Ecto neural progenitor cell (in vitro differentiated cells): ENCODE data around the gene CGNL1.

ENCODE experiments used
- DNase-seq: peaks from one replicate; pipeline ENCODE4 v3.0.0-alpha.2; 2018; ENCODE audit warnings: low spot score

The CGNL1 gene

DNA sequence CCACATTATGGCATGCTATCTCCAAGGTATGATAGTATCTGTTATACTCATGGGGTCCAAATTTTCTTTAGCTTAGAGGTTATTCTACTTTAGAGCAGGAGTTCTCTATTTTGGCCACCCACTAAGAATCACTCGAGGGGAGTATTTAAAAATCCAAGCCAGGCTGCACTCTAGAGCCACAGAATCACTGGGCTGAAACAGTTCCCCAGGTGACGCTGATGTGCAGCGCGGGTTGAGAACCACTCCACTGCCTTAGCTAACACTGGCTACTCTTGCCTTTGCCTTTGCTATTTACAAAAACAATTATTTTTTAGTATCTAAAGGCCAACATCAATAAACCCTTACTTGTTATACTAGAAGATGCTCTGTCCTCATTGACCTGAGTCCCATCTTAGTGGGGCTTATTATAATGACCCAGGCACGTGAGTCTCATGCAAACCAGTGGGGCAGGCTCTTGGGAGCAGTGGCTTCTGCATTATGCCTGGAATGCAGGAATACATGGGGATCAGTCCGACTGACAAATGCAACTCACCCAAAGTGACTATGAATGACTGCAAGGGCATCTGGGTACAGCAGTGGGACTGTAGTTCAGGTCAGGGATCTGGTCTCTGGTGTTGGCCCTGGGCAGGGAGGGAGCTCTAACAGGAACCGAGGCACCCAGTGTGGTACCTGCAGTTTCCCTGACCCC lies 21.7 kb upstream of the CGNL1 start:
- no peak for DNase-seq

DNA sequence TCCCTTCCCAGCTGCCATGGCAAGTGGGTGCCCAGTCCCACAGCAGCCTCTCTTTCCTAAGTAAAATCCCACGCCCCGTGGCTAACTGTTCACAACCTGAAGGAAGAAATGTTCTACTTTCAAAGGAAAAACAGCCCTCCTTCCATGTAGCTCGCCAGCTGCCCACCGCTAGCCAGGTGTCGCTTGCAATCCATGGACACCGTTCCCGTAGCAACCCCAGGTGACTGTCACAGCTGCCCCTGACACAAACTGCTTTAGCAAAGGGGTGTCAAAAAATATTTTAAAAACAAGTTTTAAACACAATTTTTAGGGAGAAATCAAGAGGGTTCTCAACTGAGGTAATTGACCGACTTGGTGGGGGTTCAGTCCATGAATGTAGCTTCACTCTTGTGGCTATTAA lies 21.0 kb upstream of the CGNL1 start:
- no peak for DNase-seq

DNA sequence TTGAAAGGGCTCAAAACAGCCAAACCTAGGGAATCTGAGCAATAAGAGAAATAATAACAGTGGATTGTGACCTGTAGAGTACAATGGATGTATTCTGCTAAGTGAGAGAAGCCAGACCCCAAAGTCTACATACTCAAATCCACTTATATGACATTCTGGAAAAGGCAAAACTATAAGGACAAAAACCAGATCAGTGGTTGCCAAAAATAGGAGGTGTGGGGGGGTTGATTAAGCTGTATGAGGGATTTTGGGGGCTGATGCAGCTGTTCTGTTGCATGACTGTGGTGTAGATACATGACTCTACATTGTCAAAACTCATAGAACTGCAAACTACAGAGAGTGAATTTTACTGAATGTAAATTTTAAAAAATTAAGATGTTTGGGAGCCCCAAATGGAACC lies 20.1 kb upstream of the CGNL1 start:
- no peak for DNase-seq

DNA sequence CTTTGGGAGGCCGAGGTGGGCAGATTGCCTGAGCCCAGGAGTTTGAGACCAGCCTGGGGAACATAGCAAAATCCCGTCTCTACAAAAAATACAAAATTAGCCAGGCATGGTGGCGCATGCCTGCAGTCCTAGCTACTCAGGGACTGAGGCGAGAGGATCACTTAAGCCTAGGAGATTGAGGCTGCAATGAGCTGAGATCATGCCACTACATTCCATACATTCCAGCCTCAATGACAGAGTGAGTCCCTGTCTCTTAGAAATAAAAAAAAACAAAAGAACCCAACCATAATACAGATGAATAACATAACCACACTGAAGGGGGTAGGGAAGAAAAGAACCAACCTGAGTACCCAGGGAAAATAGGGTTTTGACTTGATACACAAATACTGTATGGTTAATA lies 19.7 kb upstream of the CGNL1 start:
- DNase-seq = no peak

DNA sequence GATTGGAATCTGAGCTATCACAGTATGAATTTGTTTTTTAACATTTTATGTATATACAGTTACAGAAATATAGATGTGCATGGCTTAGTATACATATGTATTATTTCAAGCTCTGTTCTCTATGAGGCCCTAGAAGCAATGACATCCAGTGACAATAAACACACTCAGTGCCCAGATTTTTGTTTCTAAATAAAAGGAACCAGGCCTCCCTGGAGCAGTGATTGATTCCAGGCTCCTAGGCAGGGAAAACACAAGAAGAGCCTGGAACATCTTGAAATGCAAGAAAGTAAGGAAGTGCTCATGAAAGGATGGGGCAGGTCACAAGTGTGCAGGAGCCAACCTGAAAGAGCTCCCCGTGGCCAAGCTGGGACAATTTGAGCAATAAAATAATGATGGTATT lies 18.5 kb upstream of the CGNL1 start:
- no peak for DNase-seq

DNA sequence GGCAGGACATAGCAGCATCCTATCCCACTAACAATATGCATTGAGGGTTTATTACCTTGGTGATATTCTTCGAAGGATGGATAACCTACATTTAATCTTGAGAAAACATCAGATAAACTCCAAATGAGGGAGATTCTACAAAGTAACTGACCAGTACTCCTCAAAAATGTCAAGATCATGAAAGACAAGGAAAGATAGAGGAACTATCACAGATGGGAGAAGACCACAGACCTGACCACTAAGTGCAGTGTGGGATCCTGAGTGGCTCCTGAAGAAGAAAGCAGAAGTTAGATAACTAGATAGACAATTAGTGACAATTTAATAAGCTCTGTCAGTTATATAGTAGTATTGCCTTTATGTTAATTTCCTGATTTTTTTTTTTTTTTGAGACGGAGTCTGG lies 17.7 kb upstream of the CGNL1 start:
- no peak for DNase-seq

DNA sequence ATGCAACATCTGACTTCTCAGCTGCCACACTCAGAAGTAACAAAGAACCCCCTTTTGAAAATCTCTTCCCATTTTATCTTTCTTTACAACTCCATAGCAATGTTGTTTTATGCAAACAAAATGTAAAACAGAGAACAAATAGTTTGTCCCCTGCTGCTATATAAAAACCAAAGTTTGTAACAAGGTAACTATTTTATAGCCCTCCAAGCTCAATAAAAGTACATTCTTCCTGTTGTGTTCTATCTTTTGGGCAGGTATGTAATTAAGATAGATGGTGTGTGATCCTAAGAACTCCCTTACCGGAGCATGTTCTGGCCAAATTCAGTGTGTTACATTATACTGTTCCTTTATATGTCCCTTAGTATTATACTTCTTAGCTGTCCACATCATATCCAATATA lies 12.6 kb upstream of the CGNL1 start:
- no peak for DNase-seq

DNA sequence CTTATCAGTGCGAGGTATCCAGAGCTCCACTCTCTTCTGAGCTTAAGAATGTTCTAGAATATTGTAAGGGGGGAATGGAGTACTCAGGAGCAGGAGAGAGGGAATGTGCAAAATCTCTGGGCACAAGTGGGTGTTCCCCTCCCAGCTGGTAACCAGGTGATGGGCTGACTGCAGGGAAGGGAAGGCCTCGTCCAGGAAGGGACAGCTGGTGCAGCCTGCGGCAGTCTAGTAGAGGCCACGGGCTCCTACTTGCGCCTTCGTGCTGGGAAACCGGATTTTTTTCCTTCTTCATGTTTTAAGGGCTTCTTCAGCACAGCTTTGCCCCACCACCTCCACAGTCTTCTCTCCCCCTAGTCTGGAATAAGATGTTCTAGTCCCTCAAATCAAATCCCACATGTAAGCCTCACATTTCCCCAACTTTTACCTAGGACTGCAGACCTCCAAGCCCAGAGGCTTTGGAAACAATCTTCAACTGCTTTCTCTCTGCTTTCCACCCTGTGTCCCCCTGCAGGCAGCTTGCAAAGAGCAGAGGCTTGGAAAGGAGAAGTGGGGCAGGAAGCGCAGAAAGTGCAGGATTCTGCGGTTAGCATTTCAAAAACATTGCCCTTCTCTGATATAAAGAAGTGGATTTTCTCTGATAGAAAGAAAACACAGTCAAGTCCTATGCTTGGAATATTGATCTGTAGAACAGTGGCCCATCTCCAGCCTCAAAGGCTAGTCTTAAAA lies 11.9 kb upstream of the CGNL1 start:
- DNase-seq = no peak

DNA sequence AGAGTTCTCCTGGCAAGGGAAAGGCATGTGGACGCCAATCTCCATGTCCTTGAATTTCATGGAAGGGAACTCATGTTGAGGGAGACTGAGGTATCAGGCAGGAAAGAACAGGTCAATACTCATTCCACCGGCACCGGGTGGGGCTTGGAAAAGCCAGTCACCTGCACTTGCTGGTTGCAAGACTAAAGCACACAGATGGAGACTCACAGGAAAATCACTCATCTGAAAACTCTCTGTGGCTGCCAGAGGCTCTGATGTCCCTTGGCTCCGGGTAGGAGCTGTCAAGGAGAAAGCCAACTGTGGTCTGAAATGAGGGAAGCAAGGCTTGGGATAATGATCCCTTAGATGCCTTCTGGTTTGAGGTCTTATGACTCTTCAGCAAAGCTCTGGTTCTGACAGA lies 8.7 kb upstream of the CGNL1 start:
- DNase-seq = no peak

DNA sequence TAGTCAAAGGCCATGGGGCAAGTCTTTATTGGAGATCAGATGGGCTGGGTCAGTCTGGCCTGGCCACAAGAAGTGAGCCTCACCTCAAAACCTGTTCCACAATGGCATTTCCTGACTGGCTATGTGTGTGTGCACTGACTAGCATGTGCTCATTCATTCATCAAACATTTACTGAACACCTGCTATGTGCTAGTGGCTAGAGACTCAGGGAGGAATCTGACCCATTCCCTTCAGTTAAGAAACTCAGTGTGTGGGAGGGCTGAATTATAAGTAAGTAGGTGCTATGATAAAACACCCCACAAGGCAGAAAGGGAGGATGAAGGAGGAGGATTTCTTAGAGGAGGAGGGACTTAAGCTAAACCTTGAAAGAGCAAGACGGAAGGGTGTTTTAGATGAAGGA lies 5.4 kb upstream of the CGNL1 start:
- DNase-seq = no peak

DNA sequence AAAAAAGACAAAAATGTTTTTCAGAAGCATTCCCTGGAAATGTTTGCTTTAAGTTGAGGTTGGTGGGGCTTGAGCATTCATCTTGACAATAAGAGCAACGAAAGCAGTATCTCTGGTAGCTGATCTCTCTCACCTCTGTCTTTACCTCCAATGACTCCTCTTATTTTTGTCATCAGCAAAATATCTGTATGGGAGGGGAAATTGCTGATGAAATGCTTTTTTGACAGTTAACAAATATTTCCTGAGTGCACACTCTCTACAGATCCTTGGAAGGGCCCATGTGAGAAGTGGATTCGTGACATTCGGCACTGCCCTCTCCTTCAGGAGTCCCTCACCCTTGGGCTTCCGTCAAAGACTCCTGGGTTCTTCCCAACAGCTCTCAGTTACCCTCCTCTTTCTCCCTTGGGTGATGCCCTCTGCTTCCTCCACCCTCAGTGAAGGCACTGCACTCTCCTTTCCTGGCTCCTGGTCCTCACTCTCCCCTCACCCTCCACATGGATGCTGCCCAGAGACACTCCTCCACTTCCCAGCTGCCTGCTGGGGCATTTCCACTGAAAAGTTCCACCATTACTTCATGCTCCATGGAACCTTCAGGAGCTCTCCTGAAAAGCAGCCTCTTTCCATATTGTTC lies 2.9 kb upstream of the CGNL1 start:
- no peak for DNase-seq

DNA sequence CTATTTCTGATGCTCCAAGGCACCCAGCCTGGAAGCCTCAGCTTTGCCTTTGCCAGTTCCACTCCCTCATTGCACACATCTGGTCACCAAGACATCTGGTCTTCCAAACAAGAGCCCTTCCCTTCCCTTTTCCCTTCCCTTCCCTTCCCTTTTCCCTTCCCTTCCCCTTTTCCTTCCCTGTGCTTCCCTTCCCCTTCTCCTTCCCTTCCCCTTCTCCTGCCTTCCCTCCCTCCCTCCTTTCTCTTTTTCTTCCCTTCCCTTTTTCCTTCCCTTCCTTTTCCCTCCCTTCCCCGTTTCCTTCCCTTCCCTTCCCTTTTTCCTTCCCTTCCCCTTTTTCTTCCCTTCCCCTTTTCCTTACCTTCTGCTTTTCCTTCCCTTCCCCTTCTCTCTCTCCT lies 2.4 kb upstream of the CGNL1 start:
- DNase-seq = no peak

DNA sequence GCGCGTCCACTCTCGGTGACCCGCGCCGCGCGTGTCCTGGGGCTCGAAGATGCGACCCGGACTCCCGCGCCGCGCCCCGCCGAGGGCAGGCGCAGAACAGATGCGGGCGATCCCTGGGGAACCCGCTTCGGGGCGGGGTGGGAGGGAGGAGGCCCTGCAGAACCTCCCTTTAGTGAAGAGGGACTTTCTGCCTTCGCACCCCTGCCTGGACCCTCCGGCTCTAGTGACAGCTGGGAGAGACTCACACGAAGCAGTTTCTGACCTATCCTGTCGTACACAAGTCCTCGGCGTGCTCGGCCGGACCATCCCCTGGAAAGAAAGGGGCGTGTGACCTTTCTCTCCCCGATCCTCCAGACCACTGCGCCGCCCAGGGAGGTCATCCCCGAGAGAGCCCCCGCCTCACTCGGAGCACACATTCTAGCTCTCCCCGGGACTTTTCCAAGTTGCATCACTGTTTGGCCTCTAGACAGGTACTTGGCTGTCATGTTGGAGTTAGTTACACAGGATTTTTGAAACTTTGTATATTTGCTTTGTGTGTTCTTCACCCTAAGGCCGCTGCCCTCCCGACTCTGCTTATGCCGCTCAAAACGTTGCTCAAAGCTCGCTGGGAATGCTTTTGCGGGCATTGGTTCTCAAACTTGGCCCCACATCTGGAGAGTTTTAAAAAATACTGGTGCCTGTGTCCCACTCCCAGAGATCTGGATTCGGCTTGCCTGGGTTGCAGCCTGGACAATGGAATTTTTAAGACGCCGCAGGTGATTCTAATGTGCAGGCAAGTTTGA lies 582 bp downstream of the CGNL1 start:
- peak; percentile 71 for DNase-seq

DNA sequence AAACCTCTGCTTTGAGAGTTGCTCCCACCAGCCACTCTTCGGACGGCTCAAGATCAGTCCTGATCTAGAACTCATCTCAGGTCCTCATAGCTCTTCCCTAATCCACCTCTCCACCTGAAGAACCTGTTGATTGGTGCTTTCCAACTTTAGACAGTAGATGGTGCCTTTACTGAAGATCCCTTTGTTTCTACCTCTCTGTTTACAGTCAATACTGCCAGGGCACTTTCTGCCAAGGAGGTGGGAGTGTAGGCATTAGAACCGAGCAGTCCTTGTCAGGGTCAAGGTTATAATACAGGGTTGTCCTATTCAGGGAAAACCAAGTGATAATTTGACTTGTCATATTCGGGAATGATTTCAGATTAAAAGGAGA lies 1.2 kb downstream of the CGNL1 start:
- DNase-seq = no peak

DNA sequence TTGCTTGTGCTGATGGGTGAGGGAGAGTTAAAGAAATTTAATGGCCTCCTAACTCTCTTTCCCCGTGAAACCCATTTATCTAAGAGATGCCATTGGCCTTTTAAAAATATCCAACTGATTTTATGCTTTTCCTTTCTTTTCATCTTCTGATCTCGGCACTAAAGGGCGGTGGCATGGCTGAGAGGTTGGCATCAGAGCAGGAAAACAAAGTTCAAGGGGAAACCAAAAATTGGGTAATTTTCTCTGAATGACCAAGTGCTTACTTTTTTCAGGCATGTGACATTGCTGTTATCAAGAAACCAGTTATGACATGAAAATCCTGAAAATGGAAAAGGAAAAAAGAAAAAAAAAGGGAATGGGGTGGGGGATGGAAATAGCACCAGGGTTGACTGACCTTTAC lies 3.2 kb downstream of the CGNL1 start:
- no peak for DNase-seq

DNA sequence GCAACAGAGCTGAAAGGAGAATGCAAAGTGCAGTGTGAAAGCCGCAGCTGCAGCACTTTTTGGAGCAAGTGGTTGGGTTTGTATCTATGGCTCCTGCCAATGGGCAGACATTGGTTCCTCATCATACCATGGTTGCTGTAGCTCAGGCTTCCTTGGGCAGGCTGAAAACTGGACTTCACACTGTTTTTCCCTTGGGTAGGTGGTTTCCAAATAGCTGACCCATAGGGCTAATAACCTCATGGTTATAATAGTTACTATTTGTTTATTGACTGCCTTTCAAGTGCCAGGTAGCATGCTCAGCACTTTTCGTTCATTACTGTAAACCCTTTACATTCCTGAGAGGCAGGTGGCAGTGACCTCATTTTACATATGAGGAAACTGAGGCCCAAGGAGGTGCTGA lies 4.5 kb downstream of the CGNL1 start:
- DNase-seq = no peak

DNA sequence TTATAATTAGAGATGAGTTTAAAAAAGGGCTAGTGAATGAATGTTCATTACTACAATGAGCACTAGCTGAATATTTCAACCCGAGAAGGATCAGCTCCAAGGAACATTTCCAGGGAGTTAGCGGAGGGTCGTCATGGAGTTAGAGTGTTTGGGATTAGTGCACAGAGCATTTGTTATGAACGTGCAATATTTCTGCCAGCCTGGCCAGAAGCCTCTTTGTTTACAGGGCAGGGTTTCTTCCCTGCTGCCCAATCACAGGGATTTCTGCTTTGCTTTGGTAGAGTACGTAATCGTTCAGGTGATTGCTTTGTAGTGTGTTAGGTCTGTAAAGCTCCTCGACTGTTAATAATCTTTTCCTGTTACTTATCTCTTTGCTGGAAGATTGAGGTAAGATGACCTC lies 5.9 kb downstream of the CGNL1 start:
- no peak for DNase-seq

DNA sequence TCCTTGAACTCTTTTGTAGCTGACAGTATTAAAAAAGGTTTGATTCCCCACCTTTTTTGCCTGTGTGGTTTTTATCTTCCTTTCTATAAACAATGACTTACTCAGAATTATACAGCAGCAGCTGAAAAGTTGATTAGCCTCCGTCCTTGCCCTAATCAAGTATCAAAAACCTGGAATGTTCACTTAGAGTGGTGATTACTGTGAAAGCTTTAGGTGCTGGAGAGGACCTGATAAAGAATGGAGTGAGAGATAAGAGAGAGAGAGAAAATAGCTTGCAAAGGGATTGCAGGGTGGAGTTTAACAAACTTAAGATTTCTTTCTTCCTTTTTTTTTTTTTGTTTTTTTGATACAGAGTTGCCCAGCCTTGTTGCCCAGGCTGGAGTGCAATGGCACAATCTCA lies 6.7 kb downstream of the CGNL1 start:
- no peak for DNase-seq

DNA sequence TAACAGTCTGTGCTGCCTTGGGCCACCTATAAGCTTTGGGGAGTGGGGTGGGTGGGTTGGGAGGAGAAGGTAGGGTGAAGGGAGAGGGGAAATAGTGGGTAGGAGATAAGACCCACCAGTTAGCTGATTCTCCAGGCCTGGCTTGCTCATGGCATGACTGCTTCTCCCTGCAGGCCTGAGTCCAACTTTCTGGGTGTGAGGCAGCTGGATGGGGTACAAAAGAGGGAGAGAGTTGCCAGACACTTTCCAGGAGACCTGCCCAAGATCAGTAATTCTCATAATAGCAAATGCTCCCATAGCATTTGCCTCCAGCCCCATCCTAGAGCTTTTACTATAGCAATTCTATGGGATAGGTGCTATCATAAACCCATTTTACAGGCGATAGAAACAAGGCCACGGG lies 7.7 kb downstream of the CGNL1 start:
- DNase-seq = no peak

DNA sequence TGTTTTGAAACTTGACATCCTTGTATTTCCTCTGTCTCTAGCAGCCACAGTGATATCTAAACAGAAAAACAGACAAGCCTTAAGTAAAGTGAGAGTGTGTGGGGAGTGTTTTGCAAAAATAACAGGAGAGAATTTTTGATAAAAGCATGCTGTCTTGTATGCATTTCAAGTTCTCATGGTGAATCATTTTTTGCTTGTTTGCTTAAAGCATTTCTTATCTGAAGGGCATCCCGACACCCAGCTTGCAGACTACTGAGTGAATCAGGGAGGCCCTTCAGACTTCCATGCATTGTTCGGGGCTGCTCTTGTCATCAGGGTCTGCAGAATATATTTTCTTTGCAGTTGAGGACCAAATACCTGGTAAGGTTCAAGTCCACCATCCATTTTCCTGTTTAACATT lies 8.5 kb downstream of the CGNL1 start:
- DNase-seq = no peak

DNA sequence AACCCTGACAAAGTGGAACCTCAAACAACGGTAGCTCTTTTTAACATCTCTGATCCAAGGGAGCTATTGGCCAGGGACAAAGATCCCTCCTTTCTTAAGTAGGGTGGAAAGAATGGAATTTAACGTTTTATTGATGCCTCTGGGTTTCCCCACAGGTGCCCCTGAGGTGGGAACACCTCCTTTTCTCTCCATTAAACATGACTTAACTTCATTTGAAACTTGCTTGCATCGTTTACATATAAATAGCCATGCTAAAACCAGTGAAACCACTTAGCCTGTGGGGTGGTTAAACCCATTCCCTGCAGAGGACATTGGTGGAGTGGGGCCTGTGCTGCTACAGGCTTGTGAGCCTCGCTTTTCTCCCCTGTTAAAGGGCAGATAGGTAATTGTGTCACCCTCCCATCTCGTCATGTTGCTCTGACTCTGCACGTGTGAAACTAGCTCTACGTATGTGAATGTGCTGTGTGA lies 9.7 kb downstream of the CGNL1 start:
- no peak for DNase-seq

DNA sequence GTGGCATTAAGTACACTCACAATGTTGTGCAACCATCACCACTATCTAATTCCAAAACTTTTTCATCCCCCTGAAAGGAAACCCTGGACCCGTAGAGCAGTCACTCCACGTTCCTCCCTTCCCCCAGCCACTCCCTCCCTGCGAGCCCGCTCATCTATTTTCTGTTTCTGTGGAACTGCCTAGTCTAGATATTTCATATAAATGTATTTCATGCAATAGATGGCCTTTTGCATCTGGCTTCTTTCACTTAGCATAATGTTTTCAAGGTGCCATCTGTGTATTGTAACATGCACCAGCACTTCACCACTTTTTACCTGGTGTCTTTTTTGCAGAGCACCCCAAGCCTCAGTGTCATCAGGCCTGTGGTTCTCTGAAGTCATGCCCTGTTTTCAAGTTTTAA lies 10.7 kb downstream of the CGNL1 start:
- no peak for DNase-seq

DNA sequence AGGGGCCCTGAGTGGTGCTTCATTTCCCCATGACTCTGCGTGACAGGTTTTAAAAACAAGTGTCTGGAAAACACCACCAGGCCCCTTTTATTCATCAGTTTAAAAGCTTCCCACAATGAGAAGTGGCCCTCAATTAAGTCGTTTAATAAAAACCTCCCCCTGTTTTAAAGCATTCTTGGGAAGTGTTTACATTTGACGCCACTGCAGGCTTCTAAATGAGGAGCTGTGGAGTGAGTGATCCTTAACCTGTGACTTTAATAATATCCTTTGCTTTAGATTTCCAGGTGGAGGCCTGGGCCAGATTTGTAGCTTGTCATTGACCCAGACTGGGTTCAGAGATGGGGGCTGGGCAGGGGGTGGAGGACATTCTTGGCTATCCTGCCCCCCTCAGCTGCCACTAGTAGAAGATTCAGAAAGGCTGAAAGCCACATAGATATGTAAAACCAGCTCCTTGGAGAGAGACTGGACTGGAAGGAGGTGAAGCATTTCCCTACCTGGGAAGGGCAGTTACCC lies 11.3 kb downstream of the CGNL1 start:
- no peak for DNase-seq
